Smooth muscle cell of the pulmonary artery (primary cell): Measurements from ENCODE around the gene CREB3. TPM values are rescaled to one million over a fixed set of nuclear protein-coding genes. Genes with fewer than 3 reads are reported as not detected.

Source experiments
- total RNA-seq: library from RNA; depleted of rRNA; stranded (reverse); fragments of >200 nt; gene quantifications from 2 replicates; pipeline ENCODE4 v1.2.3, GENCODE V29; 2014

CREB3 gene, protein sequence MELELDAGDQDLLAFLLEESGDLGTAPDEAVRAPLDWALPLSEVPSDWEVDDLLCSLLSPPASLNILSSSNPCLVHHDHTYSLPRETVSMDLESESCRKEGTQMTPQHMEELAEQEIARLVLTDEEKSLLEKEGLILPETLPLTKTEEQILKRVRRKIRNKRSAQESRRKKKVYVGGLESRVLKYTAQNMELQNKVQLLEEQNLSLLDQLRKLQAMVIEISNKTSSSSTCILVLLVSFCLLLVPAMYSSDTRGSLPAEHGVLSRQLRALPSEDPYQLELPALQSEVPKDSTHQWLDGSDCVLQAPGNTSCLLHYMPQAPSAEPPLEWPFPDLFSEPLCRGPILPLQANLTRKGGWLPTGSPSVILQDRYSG
- 62.6 and 72.7 TPM in 2 replicates for total RNA-seq

DNA sequence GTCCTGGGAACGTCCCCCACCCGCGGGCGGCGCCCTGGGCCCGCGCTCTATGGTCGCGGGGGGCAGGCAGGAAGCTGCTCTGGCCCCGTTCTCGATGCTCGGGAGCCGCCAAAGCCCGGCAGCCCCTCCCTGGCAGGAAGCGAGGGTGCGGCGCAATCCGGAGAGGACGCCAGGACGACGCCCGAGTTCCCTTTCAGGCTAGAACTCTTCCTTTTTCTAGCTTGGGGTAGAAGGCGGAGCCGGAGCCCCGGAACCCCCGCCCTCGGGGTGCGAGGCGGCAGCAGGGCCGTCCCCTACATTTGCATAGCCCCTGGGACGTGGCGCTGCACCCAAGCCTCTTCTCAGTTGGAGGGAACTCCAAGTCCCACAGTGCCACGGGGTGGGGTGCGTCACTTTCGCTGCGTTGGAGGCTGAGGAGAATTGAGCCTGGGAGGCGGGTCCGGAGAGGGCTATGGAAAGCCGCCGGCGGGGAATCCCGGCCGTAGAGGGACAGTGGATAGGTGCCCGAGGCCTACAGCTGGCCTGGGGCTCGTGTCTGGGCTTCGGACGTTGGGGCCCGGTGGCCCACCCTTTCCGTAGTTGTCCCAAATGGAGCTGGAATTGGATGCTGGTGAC is at the start of gene CREB3, which contains the start of gene TLN1:
TSS of gene CREB3 (plus strand) at position 482 of the 615 bp plus-strand sequence. CDS start at position 589, 107 bp downstream.
TSS of gene TLN1 (minus strand) at position 11 of the 615 bp plus-strand sequence. CDS start 6,501 bp downstream, outside the sequence.

DNA sequence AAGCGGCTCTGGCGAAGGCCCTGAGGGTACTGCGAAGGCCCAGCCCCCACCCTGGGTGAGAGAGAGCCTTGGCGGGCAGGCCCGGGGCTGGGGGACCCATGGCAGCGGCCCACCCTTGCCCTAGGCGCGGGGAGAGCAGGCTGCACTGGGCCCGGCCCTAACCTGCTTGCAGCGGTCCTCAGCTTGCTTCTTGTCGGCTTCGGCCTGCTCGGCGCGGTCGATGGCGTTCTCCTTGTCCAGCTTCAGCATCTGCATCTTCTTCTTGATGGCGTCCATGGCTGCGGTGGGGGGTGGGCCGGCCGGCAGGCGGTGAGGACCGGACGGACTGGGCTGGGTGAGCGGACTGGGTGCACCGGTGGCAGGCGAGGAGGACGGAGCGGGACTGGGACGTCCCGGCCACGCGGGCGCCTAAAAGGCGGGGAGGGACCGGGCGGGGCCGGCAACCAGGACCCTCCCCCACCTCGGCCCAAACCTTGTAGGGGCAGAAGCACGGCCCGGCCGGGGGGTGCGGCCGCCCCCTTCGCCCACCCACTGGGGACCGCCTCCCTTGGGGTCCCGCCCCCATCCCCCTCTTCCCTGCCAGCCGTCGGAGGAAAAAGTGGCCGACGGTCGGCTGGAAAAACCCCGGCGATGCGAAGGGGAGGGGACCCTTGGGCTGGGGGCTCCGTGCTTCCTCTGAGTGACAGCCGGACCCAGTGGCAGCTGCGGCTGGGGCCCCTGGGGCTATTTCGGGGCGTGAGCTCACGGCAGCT is 42.7 kb upstream of the CREB3 start, which contains the start of gene TPM2:
TSS of gene TPM2 (minus strand) at position 384 of the 752 bp plus-strand sequence. CDS start at position 276, 108 bp downstream.

DNA sequence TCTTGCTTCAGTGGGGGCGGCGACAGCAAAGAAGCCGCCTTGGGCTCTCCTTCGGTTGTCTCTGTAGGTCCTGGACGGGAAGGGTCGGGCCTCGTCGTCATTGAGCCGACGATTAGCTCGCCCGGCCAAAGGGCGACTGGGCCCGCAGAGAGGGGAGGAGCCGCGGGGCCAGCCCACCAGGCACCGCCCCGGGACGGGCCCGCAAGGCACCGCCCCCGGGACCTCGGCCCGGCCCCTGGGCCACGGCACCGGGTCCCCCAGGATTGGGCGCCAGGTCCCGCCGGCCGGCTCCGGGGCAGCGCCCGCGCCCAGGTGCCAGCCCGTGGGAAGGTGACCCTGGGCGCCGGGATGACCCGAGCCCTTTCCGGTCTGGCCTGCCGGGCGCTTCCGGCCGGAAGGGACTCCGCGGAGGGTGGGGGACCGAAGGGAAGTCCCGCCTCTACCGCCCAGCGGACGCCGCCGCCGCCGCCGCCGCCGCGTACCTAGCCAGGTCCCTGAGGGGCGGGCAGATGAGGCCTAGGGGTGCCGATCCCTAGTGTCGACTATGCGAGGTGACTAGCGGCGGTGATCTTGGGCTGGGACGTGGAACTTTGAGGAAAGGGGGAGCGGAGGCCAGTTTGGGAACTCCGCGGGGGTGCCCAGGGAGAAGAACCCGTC is 16.5 kb downstream of the CREB3 start, which contains the start of the genes GBA2 and RGP1:
TSS of gene GBA2 (minus strand) at position 371 of the 657 bp plus-strand sequence. CDS start 524 bp downstream, outside the sequence.
TSS of gene RGP1 (plus strand) at position 430 of the 657 bp plus-strand sequence. CDS start 469 bp downstream, outside the sequence.

DNA sequence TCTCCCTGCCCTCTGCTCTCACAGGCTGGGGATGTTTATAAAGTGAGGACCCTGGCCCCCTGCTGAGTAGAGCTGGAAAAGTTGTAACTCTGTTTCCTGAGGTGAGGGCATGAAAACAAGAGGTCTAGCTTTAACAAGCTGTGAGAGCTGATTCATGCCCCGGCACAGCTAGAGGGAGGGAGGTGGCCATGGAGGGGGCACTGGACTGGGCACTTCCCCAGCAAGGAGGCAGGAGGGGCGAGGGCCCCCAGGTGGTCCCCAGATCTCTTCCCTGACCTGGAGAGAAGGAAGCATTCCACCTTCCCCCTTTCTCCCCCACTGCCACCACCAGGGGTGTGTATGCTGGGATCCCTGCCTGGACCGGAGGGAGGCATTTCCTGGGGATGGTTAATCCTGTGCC is 21.8 kb downstream of the CREB3 start, which contains the start of gene MSMP:
TSS of gene MSMP (minus strand) at position 13 of the 400 bp plus-strand sequence. CDS start 147 bp downstream, outside the sequence.

Other genes with a start within 250 kb of the CREB3 start
- gene RUSC2, start 242.6 kb upstream of the CREB3 start, total RNA-seq = 31.5 and 40.1 TPM in 2 replicates
- gene TESK1, start 127.4 kb upstream of the CREB3 start, total RNA-seq = 11.5 and 16.1 TPM in 2 replicates
- gene CD72, start 114.3 kb upstream of the CREB3 start, total RNA-seq = 0.46 and 0.78 TPM in 2 replicates
- 0.07 TPM in 1 of 2 replicates, not detected in the other for gene SIT1, start 81.7 kb upstream of the CREB3 start, total RNA-seq
- 20,891 and 22,749 TPM in 2 replicates for gene RMRP, start 74.6 kb upstream of the CREB3 start, total RNA-seq
- 15.1 and 17.9 TPM in 2 replicates for gene CCDC107, start 74.4 kb upstream of the CREB3 start, total RNA-seq
- 0.26 and 0.83 TPM in 2 replicates for gene ARHGEF39, start 67.5 kb upstream of the CREB3 start, total RNA-seq
- gene CA9, start 58.7 kb upstream of the CREB3 start, total RNA-seq = 10.0 and 181 TPM in 2 replicates
- 511 and 885 TPM in 2 replicates for gene TPM2, start 42.7 kb upstream of the CREB3 start, total RNA-seq
- 616 and 792 TPM in 2 replicates for gene TLN1, start 471 bp upstream of the CREB3 start, total RNA-seq
- gene GBA2, start 16.6 kb downstream of the CREB3 start, total RNA-seq = 24.0 and 30.9 TPM in 2 replicates
- gene RGP1, start 16.6 kb downstream of the CREB3 start, total RNA-seq = 23.0 and 25.0 TPM in 2 replicates
- 0.43 TPM in 1 of 2 replicates, not detected in the other for gene MSMP, start 21.6 kb downstream of the CREB3 start, total RNA-seq
- 43.6 and 53.1 TPM in 2 replicates for gene NPR2, start 58.9 kb downstream of the CREB3 start, total RNA-seq
- 0.91 and 1.3 TPM in 2 replicates for gene SPAG8, start 79.6 kb downstream of the CREB3 start, total RNA-seq
- gene HINT2, start 82.4 kb downstream of the CREB3 start, total RNA-seq = 11.4 and 11.8 TPM in 2 replicates
- not detected in 2 replicates for gene FAM221B, start 96.1 kb downstream of the CREB3 start, total RNA-seq
- gene TMEM8B, start 96.6 kb downstream of the CREB3 start, total RNA-seq = 7.0 and 8.5 TPM in 2 replicates
- gene OR13J1, start 137.7 kb downstream of the CREB3 start, total RNA-seq = not detected in 2 replicates
- gene HRCT1, start 173.5 kb downstream of the CREB3 start, total RNA-seq = 0.39 and 0.59 TPM in 2 replicates
- 0.13 and 0.26 TPM in 2 replicates for gene SPAAR, start 176.8 kb downstream of the CREB3 start, total RNA-seq
- gene OR2S2, start 225.5 kb downstream of the CREB3 start, total RNA-seq = not detected in 2 replicates